ENCODE measurements around the gene PPIF.

PPIF gene

GRCh38 chr10:79376078-79376628 lies 28.9 kb downstream of the PPIF start:
- no peak for DNase-seq

GRCh38 chr10:79376751-79377556 lies 29.7 kb downstream of the PPIF start:
- DNase-seq, result no peak

- no peak for DNase-seq
Measured at GRCh38 chr10:79377557-79378382, 30.5 kb downstream of the PPIF start.

GRCh38 chr10:79378383-79378646 lies 31.0 kb downstream of the PPIF start:
- no peak for DNase-seq

- no peak for DNase-seq
Measured at GRCh38 chr10:79378647-79379511, 31.6 kb downstream of the PPIF start.

- no peak for DNase-seq
Measured at GRCh38 chr10:79379512-79380124, 32.3 kb downstream of the PPIF start.

- no peak for DNase-seq
Measured at GRCh38 chr10:79380125-79380945, 33.1 kb downstream of the PPIF start.

- DNase-seq, result no peak
Measured at GRCh38 chr10:79380946-79381721, 33.9 kb downstream of the PPIF start.

GRCh38 chr10:79381804-79382221 lies 34.5 kb downstream of the PPIF start:
- no peak for DNase-seq

GRCh38 chr10:79382491-79382941 lies 35.2 kb downstream of the PPIF start:
- no peak for DNase-seq

- DNase-seq, result no peak
Measured at GRCh38 chr10:79383974-79384606, 36.8 kb downstream of the PPIF start.

GRCh38 chr10:79384773-79385391 lies 37.6 kb downstream of the PPIF start:
- no peak for DNase-seq

GRCh38 chr10:79385392-79385795 lies 38.1 kb downstream of the PPIF start:
- no peak for DNase-seq

GRCh38 chr10:79385804-79386531 lies 38.7 kb downstream of the PPIF start:
- DNase-seq, result no peak

- DNase-seq, result no peak
Measured at GRCh38 chr10:79386637-79387465, 39.6 kb downstream of the PPIF start.

GRCh38 chr10:79387466-79387973 lies 40.3 kb downstream of the PPIF start:
- DNase-seq, result no peak

- no peak for DNase-seq
Measured at GRCh38 chr10:79387974-79388850, 40.9 kb downstream of the PPIF start.

All from activated CD4-positive, CD25-positive, alpha-beta regulatory T cell (primary cell).